Activated CD8-positive, alpha-beta memory T cell treated with anti-CD3 and anti-CD28 coated beads, Interleukin-2, amount 50 U/mL, for 24 hours (primary cell): Measurements from ENCODE around the gene FBXO9.

ENCODE experiments used
- DNase-seq: peaks from one replicate; pipeline ENCODE4 v3.0.0-alpha.2; 2020; ENCODE audit errors: extremely low read depth

The FBXO9 gene

DNA sequence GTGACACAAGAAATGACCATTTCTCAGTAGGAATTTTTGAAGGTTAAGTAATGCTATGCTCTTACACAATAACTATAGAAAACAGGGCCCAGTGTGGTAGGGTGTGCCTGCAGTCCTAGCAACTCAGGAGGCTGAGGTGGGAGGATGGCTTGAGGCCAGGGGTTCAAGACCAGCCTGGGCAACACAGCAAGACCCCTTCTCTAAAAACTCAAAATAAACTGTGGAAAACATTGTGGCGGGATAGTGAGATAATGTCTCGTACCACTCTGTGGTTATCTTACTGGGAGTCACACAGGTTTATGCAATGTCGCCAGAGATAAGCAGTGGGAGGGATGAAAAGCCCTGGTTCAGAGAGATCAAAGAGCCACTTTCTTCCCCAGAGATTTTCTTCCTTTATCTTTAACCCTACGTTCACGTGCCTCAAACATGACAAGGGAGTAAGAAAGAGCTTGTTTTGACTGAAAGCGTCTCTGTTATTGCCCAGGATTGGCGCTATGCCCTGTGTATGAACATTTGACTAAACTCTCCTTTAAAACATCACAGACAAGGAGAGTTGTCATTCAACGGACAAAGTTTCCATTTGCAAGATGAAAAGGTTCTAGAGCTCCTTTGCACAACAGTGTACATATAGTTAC, 69.5 kb downstream of the FBXO9 start:
- DNase-seq, result no peak

DNA sequence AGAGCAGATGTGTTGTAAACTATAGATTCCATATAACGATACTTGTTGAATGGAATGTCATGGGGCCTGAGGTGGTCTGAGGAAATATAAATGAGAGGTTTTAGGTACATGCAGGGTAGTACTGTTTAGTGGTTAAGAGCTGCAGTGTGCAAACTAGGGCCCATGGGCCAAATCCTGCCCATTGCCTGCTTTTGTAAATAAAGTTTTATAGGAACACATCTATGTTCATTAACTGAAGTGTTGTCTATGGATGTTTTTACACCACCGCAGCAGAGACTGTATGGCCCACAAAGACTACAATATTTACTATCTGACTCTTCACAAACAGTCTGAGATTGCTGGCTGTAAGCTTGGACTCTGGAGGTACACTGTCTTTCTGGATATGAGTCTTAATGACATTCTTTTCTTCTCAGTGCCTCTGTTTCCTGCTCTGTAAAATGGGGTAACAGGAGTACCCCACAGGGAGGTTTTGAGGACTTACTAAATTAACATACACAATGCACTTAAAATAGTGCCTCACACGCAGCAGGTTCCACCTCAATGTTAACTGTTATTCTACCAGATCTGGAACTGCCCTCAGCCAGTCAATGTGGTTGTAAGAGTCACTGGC, 70.9 kb downstream of the FBXO9 start:
- no peak for DNase-seq

DNA sequence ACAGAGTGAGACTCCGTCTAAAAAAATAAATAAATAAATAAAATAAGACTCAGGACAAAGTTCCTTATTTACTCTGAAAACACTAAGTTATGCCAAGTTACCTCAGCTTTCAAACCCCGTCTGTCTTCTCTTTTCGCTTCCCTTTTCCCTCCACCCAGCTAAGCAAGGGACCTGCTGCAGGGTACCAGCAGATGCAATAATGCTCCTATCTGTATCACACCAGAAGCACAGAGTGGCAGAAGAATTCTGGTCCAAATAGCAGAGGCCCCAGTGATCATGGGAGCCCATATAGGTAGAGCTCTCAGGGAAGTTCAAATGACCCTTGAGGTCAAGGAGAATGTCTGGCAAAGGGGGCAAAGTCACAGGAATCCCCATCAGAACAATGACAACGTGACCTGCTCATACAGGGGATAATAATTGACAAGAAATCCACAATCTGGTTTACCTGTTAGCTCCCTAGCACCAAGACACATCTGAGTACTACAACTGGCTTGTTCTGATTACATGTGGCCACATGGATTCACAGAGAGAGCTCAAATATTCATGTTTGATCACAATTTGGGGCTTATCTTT, 74.7 kb downstream of the FBXO9 start:
- DNase-seq, result no peak

DNA sequence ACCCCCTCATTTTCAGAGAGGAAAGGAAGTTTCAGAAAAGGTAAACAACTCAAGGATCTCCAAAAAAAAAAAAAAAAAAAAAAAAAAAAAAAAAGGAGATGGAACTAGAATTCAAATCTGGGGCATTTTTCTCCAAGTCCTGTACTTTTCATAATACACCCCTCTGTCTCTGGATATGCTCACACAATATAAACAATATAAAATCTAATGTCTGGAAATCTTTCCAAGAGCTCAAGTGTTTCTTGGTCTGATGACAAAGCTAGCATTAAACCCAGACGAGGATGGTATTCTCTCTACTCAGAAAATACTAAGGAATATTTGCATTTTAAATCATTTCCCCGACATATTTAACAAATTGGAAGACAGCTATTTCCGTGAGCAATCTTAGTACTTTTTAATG, 77.6 kb downstream of the FBXO9 start:
- no peak for DNase-seq

DNA sequence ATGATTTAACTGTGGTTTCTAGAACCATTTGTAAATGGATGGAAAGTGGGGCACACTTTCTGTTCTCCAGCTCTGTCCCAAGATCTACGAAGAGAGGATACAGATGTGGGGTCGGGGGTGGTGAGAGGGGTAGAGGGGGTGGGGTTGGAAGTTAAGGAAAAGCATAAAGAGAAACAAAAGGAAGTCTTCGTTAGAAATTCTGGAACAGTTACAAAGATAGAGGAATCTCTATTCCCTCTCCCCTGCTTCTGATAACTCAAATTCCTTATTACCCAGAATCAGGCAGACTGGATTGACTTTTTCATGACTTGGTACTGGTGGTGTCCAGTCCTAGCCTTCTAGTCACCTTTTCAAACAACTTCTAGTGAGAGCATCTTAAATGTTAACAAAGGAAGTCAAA, 78.5 kb downstream of the FBXO9 start:
- DNase-seq, result no peak

DNA sequence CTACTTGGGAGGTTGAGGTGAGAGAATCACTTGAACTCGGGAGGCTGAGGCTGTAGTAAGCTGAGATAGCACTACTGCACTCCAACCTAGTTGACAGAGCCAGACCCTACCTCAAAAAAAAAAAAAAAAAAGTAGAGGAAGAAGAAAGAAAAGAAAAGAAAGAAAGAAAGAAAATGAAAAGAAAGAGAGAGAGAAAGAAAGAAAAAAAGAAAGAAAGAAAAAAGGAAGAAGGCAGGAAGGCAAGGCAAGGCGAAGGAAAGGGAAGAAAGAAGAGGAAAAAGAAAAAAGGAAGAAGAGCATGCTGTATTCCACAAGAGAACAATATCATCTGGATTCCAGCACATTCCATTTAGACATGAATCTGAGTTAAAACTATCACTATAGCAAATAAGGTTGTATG, 79.6 kb downstream of the FBXO9 start:
- DNase-seq, result no peak

DNA sequence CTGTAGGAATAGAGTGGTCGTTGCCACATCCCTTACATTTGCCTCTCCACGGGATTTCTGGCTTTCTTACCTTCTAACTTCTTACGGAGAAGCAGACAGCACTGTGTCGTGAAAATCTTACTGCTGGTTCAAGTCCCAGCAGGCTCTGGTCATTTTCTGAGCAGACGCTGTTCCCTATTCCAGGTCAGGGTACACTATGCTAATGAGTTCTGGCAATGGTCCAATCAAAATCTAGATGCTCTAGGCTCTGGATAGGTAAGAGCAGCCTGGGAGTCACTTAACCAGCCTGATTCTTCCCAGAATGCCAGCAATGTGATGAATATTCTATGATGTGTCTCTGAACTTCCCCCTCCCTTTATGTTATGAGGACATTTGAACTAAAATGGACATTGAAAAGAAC, 83.5 kb downstream of the FBXO9 start, which contains the start of gene GCM1:
Gene GCM1 (minus strand): TSS at position 158 of the 400 bp plus-strand sequence. CDS start 3,209 bp downstream, outside the sequence.
- no peak for DNase-seq
